GM10847 (cell line): ENCODE data around the gene ANKRD50.

Source experiments
- POLR2A ChIP-seq: IDR thresholded peaks from 2 replicates; pipeline ENCODE4 v1.6.1; 2011; ENCODE audit not compliant: insufficient read length; ENCODE audit errors: extremely low read depth

Gene ANKRD50

GRCh38 chr4:124712372-124713184 lies at the start of gene ANKRD50:
ANKRD50 (minus strand) TSS chr4:124712732; CDS start chr4:124710511, 2,221 bp downstream.
- peak; percentile 30 for TF ChIP-seq POLR2A

- no peak for TF ChIP-seq POLR2A
Measured at GRCh38 chr4:124757126-124757525, 44.6 kb upstream of the ANKRD50 start.

- no peak for TF ChIP-seq POLR2A
Measured at GRCh38 chr4:124754681-124755080, 42.1 kb upstream of the ANKRD50 start.

- TF ChIP-seq POLR2A = no peak
Measured at GRCh38 chr4:124753941-124754581, 41.5 kb upstream of the ANKRD50 start.

- TF ChIP-seq POLR2A = no peak
Measured at GRCh38 chr4:124749421-124749820, 36.9 kb upstream of the ANKRD50 start.

- no peak for TF ChIP-seq POLR2A
Measured at GRCh38 chr4:124748965-124749364, 36.4 kb upstream of the ANKRD50 start.

GRCh38 chr4:124745985-124746801 lies 33.7 kb upstream of the ANKRD50 start:
- no peak for TF ChIP-seq POLR2A

GRCh38 chr4:124743711-124744110 lies 31.2 kb upstream of the ANKRD50 start:
- TF ChIP-seq POLR2A = no peak

- no peak for TF ChIP-seq POLR2A
Measured at GRCh38 chr4:124740501-124740900, 28.0 kb upstream of the ANKRD50 start.

GRCh38 chr4:124738994-124739393 lies 26.5 kb upstream of the ANKRD50 start:
- TF ChIP-seq POLR2A = no peak

GRCh38 chr4:124737619-124738018 lies 25.1 kb upstream of the ANKRD50 start:
- no peak for TF ChIP-seq POLR2A

- TF ChIP-seq POLR2A = no peak
Measured at GRCh38 chr4:124736526-124736925, 24.0 kb upstream of the ANKRD50 start.

- TF ChIP-seq POLR2A = no peak
Measured at GRCh38 chr4:124727331-124727890, 14.9 kb upstream of the ANKRD50 start.

GRCh38 chr4:124726269-124726668 lies 13.7 kb upstream of the ANKRD50 start:
- TF ChIP-seq POLR2A = no peak

- no peak for TF ChIP-seq POLR2A
Measured at GRCh38 chr4:124722071-124722470, 9.5 kb upstream of the ANKRD50 start.
